Measurements from ENCODE around the gene RAB5IF.

RAB5IF gene

GRCh38 chr20:36614781-36615557 lies 9.4 kb downstream of the RAB5IF start:
- H3K27ac ChIP-seq (ENCODE audit: low read length) = no peak overlapping the region
- no peaks in the 10 kb centered on the region for H3K4me1 ChIP-seq (ENCODE audit: control insufficient read depth, low read depth, low read length)
- no peak overlapping the region for H3K4me3 ChIP-seq (ENCODE audit: low read length)
- H3K27me3 ChIP-seq (ENCODE audit: control insufficient read depth, insufficient read depth, low read length) = no peaks in the 10 kb centered on the region
- H3K36me3 ChIP-seq (ENCODE audit: control insufficient read depth, low read depth, low read length) = peaks cover 41% of the 10 kb centered on the region
- no peak overlapping the region for H3K9ac ChIP-seq (ENCODE audit: low read length)
- no peaks in the 10 kb centered on the region for H3K9me3 ChIP-seq (ENCODE audit: control insufficient read depth, low read depth, low read length)

- H3K27ac ChIP-seq (ENCODE audit: low read length) = no peak overlapping the region
- H3K4me3 ChIP-seq (ENCODE audit: low read length) = no peak overlapping the region
These were observed 15.3 kb downstream of the RAB5IF start for GRCh38 chr20:36620917-36621316.

GRCh38 chr20:36623444-36623843 lies 17.9 kb downstream of the RAB5IF start:
- no peak overlapping the region for H3K9ac ChIP-seq (ENCODE audit: low read length)
- no peak overlapping the region for H3K4me3 ChIP-seq (ENCODE audit: low read length)
- no peaks in the 10 kb centered on the region for H3K9me3 ChIP-seq (ENCODE audit: control insufficient read depth, low read depth, low read length)
- H3K36me3 ChIP-seq (ENCODE audit: control insufficient read depth, low read depth, low read length) = no peaks in the 10 kb centered on the region
- no peaks in the 10 kb centered on the region for H3K27me3 ChIP-seq (ENCODE audit: control insufficient read depth, insufficient read depth, low read length)
- H3K4me1 ChIP-seq (ENCODE audit: control insufficient read depth, low read depth, low read length) = no peaks in the 10 kb centered on the region
- no peak overlapping the region for H3K27ac ChIP-seq (ENCODE audit: low read length)

More at GRCh38 chr20:36620917-36621316, 15.3 kb downstream of the RAB5IF start:
- Histone ChIP-seq H3K4me1 (ENCODE audit: control insufficient read depth, low read depth, low read length) (no peaks in the 10 kb centered on the region), H3K9me3 (ENCODE audit: control insufficient read depth, low read depth, low read length) (no peaks in the 10 kb centered on the region), H3K36me3 (ENCODE audit: control insufficient read depth, low read depth, low read length) (no peaks in the 10 kb centered on the region), H3K9ac (ENCODE audit: low read length) (no peak overlapping the region), H3K27me3 (ENCODE audit: control insufficient read depth, insufficient read depth, low read length) (no peaks in the 10 kb centered on the region)

DNA sequence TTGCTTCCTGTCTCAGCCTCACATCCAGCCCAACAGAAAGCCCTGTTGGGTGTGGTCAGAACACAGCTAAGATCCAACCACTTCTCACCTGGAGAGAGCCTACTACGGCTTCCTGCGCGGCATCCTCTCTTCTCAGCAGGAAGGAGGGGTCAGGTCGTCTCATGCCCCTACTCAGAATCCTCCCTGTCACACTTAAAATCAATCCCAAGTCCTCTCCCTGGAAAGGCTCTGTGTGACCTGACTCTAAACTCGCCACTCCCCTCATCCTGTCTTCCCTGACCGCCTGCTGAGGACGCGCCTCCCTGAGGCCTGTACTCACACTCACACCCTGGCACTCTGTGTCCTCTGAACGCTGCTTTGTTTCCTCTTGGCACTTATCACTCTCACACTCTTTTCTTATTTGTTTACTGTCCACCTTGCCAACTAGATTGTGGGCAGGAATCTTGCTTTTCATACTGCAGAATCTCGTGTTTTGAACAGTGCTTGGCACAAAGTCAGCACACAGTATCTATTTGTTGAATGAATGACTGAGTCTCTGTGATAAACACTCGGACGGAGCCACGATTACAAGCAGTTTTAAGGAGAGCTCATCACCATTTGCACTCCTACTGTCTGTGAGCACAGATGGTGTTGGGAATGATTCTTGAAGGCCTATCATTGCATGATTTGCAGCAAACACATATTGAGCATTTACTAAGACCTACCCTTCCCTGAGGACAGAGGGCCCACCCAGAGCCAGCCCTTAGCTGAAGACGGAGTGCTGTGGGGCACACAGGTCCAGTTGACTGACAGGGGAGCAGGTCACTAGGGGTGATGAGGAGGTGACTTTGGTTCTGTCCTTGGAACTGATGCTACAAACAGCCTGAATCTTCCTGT lies 18.7 kb downstream of the RAB5IF start:
- H3K9me3 ChIP-seq (ENCODE audit: control insufficient read depth, low read depth, low read length) = no peaks in the 10 kb centered on the region
- no peak overlapping the region for H3K4me3 ChIP-seq (ENCODE audit: low read length)
- H3K27me3 ChIP-seq (ENCODE audit: control insufficient read depth, insufficient read depth, low read length) = no peaks in the 10 kb centered on the region
- H3K4me1 ChIP-seq (ENCODE audit: control insufficient read depth, low read depth, low read length) = no peaks in the 10 kb centered on the region
- H3K9ac ChIP-seq (ENCODE audit: low read length) = no peak overlapping the region
- H3K27ac ChIP-seq (ENCODE audit: low read length) = no peak overlapping the region
- no peaks in the 10 kb centered on the region for H3K36me3 ChIP-seq (ENCODE audit: control insufficient read depth, low read depth, low read length)

DNA sequence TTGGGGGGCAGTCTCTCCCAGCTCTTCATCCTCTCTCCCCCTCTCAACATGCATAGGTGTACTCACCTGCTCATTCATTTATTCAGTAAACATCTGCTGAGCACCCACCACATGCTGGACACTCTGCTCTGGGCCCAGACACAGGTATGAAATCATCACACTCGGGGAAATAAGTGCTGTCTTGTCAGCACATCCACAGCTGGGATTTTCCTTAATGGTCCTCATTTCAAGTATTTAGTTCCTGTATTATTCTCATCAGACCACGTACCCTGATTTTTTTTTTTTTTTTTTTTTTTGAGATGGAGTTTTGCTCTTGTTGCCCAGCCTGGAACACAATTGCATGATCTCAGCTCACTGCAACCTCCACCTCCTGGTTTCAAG lies 19.4 kb downstream of the RAB5IF start:
- H3K27me3 ChIP-seq (ENCODE audit: control insufficient read depth, insufficient read depth, low read length) = no peaks in the 10 kb centered on the region
- H3K27ac ChIP-seq (ENCODE audit: low read length) = no peak overlapping the region
- no peak overlapping the region for H3K4me3 ChIP-seq (ENCODE audit: low read length)
- no peaks in the 10 kb centered on the region for H3K9me3 ChIP-seq (ENCODE audit: control insufficient read depth, low read depth, low read length)
- H3K9ac ChIP-seq (ENCODE audit: low read length) = no peak overlapping the region
- no peaks in the 10 kb centered on the region for H3K36me3 ChIP-seq (ENCODE audit: control insufficient read depth, low read depth, low read length)
- H3K4me1 ChIP-seq (ENCODE audit: control insufficient read depth, low read depth, low read length) = no peaks in the 10 kb centered on the region

DNA sequence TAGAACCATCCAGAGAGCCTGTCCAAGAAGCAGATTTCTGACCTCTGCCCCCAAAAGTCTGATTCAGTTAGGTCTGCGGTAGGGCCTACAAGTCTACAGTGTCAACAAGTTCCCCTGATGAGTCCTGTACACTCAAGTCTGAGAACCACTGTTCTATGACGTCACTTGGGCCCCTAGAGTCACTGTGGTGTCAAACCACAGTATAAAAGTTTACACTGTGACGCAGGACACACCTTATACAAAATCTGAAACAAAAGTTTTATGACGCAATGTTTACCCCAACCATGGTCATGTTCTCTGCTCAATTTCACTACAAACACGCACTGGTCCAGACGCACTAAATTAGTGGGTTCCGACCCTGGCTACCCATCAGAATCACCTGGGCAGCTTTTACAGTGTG lies 22.5 kb downstream of the RAB5IF start:
- Histone ChIP-seq H3K4me3 (ENCODE audit: low read length) (no peak overlapping the region), H3K9ac (ENCODE audit: low read length) (no peak overlapping the region), H3K9me3 (ENCODE audit: control insufficient read depth, low read depth, low read length) (no peaks in the 10 kb centered on the region), H3K36me3 (ENCODE audit: control insufficient read depth, low read depth, low read length) (no peaks in the 10 kb centered on the region), H3K4me1 (ENCODE audit: control insufficient read depth, low read depth, low read length) (no peaks in the 10 kb centered on the region), H3K27ac (ENCODE audit: low read length) (no peak overlapping the region), H3K27me3 (ENCODE audit: control insufficient read depth, insufficient read depth, low read length) (no peaks in the 10 kb centered on the region)

DNA sequence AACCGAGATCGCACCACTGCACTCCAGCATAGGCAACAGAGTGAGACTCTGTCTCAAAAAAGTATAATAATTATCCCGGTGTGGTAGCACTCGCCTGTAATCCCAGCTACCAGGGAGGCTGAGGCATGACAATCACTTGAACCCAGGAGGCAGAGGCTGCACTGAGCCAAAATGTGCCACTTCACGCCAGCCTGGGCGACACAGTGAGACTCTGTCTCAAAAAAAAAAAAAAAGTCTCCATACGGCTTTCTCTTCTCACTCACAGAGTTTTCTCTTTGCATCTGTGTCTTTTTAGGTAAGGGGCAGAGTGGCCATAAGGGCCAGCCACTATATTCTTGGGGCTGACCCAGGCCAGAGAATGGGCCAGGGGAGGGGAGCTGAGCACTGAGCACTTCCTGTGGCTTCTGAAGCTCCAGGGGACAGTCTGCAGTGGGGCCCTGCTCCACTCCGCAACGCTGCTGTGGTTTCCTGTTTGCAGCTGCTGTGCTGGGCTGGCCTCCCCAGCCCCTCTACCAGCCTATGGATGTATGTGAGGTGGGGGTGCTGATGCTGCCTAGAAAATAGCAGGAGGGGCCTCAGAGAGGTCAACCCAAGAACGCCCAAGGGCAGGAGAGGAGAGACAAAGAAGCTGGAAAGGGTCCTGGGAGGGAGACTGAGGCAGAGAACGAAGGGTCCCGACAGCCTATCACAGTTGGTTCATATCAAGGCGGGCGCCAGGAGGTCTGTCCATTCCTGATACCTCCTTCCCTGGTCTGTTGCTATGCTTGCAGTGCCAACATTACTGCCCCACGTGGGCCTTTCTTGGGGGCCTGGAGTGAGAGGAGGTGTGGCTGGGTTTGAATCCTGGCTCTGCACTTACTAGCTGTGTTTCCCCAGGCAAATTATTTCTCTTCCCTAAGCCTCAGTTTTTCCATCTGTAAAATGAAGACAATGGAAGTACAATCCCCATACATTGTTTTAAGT lies 24.4 kb downstream of the RAB5IF start:
- no peaks in the 10 kb centered on the region for H3K9me3 ChIP-seq (ENCODE audit: control insufficient read depth, low read depth, low read length)
- no peak overlapping the region for H3K27ac ChIP-seq (ENCODE audit: low read length)
- no peak overlapping the region for H3K9ac ChIP-seq (ENCODE audit: low read length)
- no peaks in the 10 kb centered on the region for H3K4me1 ChIP-seq (ENCODE audit: control insufficient read depth, low read depth, low read length)
- no peaks in the 10 kb centered on the region for H3K27me3 ChIP-seq (ENCODE audit: control insufficient read depth, insufficient read depth, low read length)
- H3K36me3 ChIP-seq (ENCODE audit: control insufficient read depth, low read depth, low read length) = no peaks in the 10 kb centered on the region
- no peak overlapping the region for H3K4me3 ChIP-seq (ENCODE audit: low read length)

DNA sequence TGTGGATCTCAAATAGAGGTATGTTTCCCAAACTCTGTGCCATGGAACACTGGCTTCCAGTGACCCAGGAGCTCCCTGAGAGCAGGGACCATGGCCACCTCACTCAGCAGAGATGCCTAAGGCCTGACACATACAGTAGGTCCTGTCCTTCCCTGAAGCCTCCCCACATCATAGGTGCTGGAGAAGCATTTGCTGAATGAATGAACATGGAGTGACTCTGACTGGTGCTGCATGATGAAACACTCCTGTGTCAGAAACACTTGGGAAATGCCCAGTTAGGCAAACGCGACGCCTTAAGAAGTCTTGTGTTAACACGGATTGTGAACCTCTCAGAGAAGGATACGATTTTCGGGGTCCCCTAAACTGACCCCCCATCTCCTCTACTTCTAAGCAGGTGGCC lies 26.1 kb downstream of the RAB5IF start:
- Histone ChIP-seq H3K27ac (ENCODE audit: low read length) (no peak overlapping the region), H3K9ac (ENCODE audit: low read length) (no peak overlapping the region), H3K36me3 (ENCODE audit: control insufficient read depth, low read depth, low read length) (no peaks in the 10 kb centered on the region), H3K4me1 (ENCODE audit: control insufficient read depth, low read depth, low read length) (no peaks in the 10 kb centered on the region), H3K27me3 (ENCODE audit: control insufficient read depth, insufficient read depth, low read length) (no peaks in the 10 kb centered on the region), H3K9me3 (ENCODE audit: control insufficient read depth, low read depth, low read length) (no peaks in the 10 kb centered on the region), H3K4me3 (ENCODE audit: low read length) (no peak overlapping the region)

DNA sequence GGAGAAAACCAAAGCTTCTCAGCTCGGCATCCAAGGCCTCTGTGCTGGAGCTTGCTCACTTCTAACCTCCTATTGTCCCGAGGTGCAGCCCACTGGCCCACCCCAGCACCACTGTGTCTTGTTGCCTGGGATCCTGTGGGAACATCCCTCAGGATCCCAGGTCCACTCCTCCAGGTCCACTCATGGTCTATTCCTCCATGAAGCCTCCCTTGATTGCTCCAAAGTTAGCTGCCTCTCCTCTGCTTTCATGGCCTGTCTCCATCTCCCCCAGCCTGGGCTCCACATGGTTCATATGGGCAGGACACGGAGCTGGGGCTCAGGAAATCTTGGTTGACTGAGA lies 26.5 kb downstream of the RAB5IF start:
- H3K4me1 ChIP-seq (ENCODE audit: control insufficient read depth, low read depth, low read length) = no peaks in the 10 kb centered on the region
- no peak overlapping the region for H3K4me3 ChIP-seq (ENCODE audit: low read length)
- no peaks in the 10 kb centered on the region for H3K9me3 ChIP-seq (ENCODE audit: control insufficient read depth, low read depth, low read length)
- H3K9ac ChIP-seq (ENCODE audit: low read length) = no peak overlapping the region
- no peak overlapping the region for H3K27ac ChIP-seq (ENCODE audit: low read length)
- H3K36me3 ChIP-seq (ENCODE audit: control insufficient read depth, low read depth, low read length) = no peaks in the 10 kb centered on the region
- no peaks in the 10 kb centered on the region for H3K27me3 ChIP-seq (ENCODE audit: control insufficient read depth, insufficient read depth, low read length)

- no peak overlapping the region for H3K9ac ChIP-seq (ENCODE audit: low read length)
- H3K36me3 ChIP-seq (ENCODE audit: control insufficient read depth, low read depth, low read length) = no peaks in the 10 kb centered on the region
- no peaks in the 10 kb centered on the region for H3K4me1 ChIP-seq (ENCODE audit: control insufficient read depth, low read depth, low read length)
- no peak overlapping the region for H3K27ac ChIP-seq (ENCODE audit: low read length)
- no peaks in the 10 kb centered on the region for H3K9me3 ChIP-seq (ENCODE audit: control insufficient read depth, low read depth, low read length)
- H3K27me3 ChIP-seq (ENCODE audit: control insufficient read depth, insufficient read depth, low read length) = no peaks in the 10 kb centered on the region
- no peak overlapping the region for H3K4me3 ChIP-seq (ENCODE audit: low read length)
These were observed 27.1 kb downstream of the RAB5IF start for GRCh38 chr20:36632487-36633284.

All from iPS-18a (cell line).